Measurements from ENCODE around the gene LHFPL2.

Gene LHFPL2

DNA sequence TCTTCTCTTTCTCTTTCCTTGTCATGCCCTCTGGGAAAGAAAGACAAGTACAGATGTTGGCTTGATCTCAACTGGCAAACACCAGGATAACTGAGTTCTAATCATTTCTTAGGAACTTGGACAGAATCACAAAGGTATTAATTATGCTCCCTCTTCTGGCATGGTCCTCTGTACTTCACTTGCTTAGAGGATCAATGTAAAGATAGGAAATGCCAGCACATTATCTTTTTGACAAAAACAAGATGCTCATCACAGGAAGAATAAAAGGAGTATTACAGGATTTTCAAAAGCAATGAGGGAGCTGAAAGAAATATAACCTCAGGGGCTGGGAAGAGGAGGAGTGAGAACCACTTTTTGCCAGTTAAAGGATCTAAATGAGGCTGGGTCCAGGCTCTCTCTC, 70.6 kb downstream of the LHFPL2 start:
- Mint-ChIP-seq H3K27ac (peak overlapping the region; percentile 62), H3K27me3 (no peaks in the 10 kb centered on the region), H3K36me3 (no peaks in the 10 kb centered on the region), H3K4me1 (peaks cover 19% of the 10 kb centered on the region), H3K9me3 (no peaks in the 10 kb centered on the region), H3K4me3 (no peak overlapping the region)
- ATAC-seq (ENCODE audit: low read depth), result no peak
- DNase-seq (ENCODE audit: low spot score in 2 of 2), result no peak

DNA sequence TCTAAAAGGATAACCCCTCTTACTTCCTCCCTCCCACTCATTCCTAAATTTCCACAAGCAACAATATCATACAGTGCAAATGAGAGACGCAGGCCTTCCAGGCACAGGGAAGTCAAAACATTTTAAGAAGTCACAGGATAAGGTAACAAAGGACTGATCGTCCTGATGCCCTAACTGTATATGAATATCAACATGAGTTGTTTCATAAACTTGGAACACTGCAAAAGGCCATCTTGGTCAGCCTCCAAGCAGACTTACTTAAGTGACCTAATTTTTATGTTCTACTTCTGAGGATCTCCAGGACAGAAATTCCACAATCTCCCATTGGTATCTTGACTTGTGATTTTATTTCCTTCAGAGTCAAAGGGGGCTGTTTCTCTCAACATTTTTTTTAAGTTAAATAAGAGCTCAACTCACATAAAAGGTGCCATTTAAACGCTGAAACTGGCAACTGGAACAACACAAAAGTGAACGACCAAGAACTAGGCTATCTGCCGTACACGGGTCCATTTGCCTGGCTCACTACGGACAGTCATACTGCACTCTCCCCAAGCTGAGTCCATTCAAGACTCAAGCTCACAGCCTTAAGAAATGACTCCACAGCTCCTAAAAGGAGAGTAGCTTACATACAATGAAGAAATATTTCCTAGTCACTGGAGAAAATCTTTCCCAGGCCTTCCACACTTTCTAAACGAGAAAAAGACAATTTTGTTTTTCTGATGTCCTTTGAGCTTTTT, 71.3 kb downstream of the LHFPL2 start:
- Mint-ChIP-seq H3K27me3 (no peaks in the 10 kb centered on the region), H3K36me3 (no peaks in the 10 kb centered on the region), H3K4me3 (no peak overlapping the region), H3K9me3 (no peaks in the 10 kb centered on the region), H3K27ac (peak overlapping the region; percentile 80), H3K4me1 (peaks cover 22% of the 10 kb centered on the region)
- no peak for DNase-seq (ENCODE audit: low spot score in 2 of 2)
- ATAC-seq (ENCODE audit: low read depth), result no peak

DNA sequence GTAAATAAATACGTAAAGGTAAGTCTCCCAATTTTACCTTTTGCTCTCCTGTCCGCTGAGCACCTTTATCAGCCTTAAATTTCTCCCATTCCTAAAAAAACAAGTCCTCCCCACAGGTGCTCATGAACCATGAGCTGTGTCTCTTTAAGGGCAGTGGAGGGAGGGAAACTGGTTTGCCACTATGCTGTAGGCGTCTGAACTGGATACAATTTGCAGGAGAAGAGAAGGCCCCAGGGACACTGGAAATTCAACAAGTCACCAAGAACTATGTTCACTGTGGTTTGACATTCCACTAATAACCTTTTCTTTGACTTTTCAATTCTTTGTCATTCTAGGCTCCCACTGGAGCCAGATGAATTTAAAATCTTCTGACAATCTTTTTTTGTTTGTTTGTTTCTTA, 72.2 kb downstream of the LHFPL2 start:
- ATAC-seq (ENCODE audit: low read depth) (no peak), DNase-seq (ENCODE audit: low spot score in 2 of 2) (no peak)
- Mint-ChIP-seq H3K36me3 (no peaks in the 10 kb centered on the region), H3K27me3 (no peaks in the 10 kb centered on the region), H3K4me1 (peaks cover 29% of the 10 kb centered on the region), H3K27ac (peak overlapping the region; percentile 80), H3K9me3 (no peaks in the 10 kb centered on the region), H3K4me3 (no peak overlapping the region)

DNA sequence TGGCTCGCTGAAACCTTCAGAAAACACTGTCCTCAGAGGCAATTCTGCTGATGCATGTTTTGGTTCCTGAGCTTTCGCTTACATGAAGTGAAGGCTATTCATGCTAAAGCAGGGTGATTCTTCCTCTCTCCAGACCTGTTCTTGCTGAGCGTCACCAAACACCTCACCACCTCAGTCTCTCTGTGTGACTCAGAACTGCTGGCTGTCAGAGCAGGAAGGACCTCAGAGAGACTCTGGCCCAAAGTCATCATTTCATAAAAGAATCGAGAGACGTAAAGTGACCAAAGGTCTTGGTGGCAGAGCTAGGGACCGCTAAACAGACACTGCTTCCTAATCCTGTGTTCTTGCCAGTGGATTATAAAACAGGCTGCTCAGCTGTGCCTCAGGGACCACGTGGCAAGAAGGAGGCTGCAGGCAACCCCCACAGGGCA, 73.8 kb downstream of the LHFPL2 start:
- DNase-seq (ENCODE audit: low spot score in 2 of 2) (no peak), ATAC-seq (ENCODE audit: low read depth) (peak; percentile 36)
- Mint-ChIP-seq H3K9me3 (no peaks in the 10 kb centered on the region), H3K4me3 (peak overlapping the region; percentile 49), H3K36me3 (no peaks in the 10 kb centered on the region), H3K4me1 (peaks cover 29% of the 10 kb centered on the region), H3K27me3 (no peaks in the 10 kb centered on the region), H3K27ac (peak overlapping the region; percentile 86)

DNA sequence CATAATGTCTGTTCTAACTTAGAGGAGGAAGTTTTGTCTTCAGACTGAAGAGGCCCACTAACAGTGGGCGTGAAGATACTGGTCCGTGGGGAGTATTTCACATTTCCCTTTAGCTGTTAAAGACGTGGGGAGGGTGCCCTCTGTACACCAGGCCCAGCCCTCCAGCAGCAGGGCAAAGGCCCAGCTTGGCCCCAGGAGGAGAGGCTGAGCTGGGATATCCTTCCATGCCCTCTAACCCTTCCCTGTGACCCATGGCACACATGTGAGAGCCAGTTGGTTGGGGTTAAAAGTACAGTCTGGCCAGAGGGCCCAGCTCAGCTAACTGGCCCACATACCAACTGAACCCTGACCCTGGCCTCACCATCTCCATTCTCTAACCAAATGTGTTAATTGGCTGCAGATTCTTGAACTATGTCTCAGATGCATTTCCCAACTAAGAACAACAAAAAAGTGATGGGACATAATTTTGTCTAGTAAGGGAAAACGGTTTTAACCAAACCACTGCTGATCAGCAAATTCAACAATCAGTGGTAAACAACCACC, 74.4 kb downstream of the LHFPL2 start:
- Mint-ChIP-seq H3K9me3 (no peaks in the 10 kb centered on the region), H3K4me3 (peak overlapping the region; percentile 18), H3K4me1 (peaks cover 29% of the 10 kb centered on the region), H3K27me3 (no peaks in the 10 kb centered on the region), H3K27ac (peak overlapping the region; percentile 86), H3K36me3 (no peaks in the 10 kb centered on the region)
- peak; percentile 91 for ATAC-seq (ENCODE audit: low read depth)
- DNase-seq (ENCODE audit: low spot score in 2 of 2), result no peak

DNA sequence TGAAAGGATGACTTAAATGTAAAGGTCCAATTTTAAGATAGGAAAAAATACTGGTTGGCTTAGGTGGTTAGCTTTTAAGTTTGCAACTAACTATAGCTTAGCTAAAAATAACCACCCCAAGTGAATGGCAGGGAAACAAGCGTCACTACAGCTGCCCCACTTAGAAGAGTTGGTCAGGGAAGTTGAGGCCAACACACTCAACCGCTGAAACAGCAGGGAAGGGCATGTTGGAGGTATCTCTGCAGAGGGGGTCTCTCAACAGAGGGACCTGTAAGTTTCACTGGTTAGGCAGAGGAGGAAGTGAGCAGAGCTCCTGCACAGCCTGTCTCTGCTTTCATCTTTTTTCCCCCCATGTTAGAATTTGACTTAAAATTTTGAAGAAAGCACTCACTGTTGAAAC, 75.3 kb downstream of the LHFPL2 start:
- H3K9me3 Mint-ChIP-seq, result no peaks in the 10 kb centered on the region
- peaks cover 31% of the 10 kb centered on the region for H3K4me1 Mint-ChIP-seq
- peak overlapping the region; percentile 41 for H3K27ac Mint-ChIP-seq
- no peaks in the 10 kb centered on the region for H3K36me3 Mint-ChIP-seq
- H3K27me3 Mint-ChIP-seq, result no peaks in the 10 kb centered on the region
- ATAC-seq (ENCODE audit: low read depth), result peak; percentile 53
- no peak for DNase-seq (ENCODE audit: low spot score in 2 of 2)
- H3K4me3 Mint-ChIP-seq, result peak overlapping the region; percentile 18

DNA sequence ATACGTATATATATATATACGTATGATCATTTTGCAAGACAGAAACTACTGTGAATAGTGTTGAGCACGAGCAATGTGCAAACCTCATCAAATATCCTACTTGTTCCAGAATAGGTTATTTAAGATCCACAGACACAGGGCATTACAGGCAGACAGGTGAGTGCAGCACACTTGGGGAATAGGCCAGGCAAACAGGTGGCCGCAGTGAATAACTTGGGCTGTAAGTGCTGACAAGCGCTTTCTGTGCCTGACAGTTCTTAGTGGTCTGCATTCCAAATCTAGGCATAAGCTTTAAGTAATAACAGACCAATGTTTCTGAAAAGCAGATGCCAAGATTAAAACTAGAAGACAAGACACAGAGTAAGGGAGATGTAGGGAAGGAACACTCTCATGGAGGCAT, 77.9 kb downstream of the LHFPL2 start:
- no peak for DNase-seq (ENCODE audit: low spot score in 2 of 2)
- Mint-ChIP-seq H3K9me3 (no peaks in the 10 kb centered on the region), H3K4me1 (peaks cover 27% of the 10 kb centered on the region), H3K27me3 (no peaks in the 10 kb centered on the region), H3K36me3 (no peaks in the 10 kb centered on the region), H3K4me3 (no peak overlapping the region), H3K27ac (no peak overlapping the region)
- ATAC-seq (ENCODE audit: low read depth), result no peak

DNA sequence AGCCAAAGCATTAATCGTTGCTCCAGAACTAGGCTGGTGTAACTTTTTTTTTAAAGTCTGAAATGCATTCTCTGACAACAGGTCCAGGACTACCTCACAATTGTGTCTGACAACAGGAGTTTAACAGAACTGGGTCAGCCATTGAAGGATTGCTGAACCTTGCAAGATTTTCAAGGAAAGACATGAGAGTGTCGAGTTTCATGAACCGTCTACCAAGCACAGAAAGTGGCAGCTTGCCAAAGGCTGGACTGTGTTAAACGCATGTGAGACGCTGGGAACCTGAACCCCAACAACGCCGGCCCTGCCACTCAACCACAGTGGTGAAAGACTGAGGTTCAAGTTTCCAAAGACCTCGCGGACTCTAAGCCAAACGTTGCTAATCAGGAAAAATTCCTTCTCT, 79.1 kb downstream of the LHFPL2 start:
- H3K9me3 Mint-ChIP-seq, result no peaks in the 10 kb centered on the region
- H3K27ac Mint-ChIP-seq, result no peak overlapping the region
- no peak overlapping the region for H3K4me3 Mint-ChIP-seq
- ATAC-seq (ENCODE audit: low read depth) (no peak), DNase-seq (ENCODE audit: low spot score in 2 of 2) (no peak)
- peaks cover 2% of the 10 kb centered on the region for H3K36me3 Mint-ChIP-seq
- H3K4me1 Mint-ChIP-seq, result peaks cover 25% of the 10 kb centered on the region
- no peaks in the 10 kb centered on the region for H3K27me3 Mint-ChIP-seq

DNA sequence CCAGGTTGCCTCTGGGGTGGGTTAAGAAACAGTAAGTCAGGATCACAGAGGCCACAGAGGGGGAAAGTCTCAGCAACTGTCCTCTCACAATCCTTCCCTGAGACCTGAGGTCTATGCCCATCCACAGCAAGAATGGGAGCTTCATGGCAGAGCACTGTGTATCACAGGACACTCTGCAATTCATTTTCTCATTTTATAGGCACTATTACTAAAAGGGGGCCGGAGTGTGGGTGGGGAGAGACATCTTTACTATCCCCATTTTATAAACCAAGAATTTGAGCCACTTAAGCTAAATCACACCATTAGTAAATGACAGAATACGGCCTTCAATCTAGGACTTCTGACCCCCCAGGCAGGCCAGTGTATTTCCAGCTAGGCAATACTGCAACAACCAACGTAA, 79.9 kb downstream of the LHFPL2 start:
- H3K36me3 Mint-ChIP-seq, result peaks cover 4% of the 10 kb centered on the region
- DNase-seq (ENCODE audit: low spot score in 2 of 2), result no peak
- H3K9me3 Mint-ChIP-seq, result no peaks in the 10 kb centered on the region
- no peaks in the 10 kb centered on the region for H3K27me3 Mint-ChIP-seq
- no peak overlapping the region for H3K27ac Mint-ChIP-seq
- peaks cover 19% of the 10 kb centered on the region for H3K4me1 Mint-ChIP-seq
- no peak overlapping the region for H3K4me3 Mint-ChIP-seq
- ATAC-seq (ENCODE audit: low read depth), result no peak

DNA sequence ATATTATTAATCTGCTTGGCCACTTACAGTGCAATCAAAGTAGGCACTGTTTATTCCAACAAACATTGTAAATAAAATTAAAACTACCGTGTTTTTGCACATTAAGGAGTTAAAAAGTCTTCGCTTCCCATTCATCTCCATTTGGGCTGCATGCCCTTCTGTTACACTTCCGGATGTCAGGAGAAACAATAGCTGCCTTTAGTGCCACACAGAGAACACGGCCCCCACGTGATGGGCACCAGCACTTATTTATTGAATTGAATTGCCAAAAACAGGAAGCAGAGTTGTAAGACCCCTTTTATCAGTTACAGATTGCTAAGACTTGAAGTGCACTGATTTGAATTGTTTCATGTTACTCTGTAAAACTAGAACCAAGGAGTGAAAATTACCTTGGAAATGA, 80.4 kb downstream of the LHFPL2 start:
- DNase-seq (ENCODE audit: low spot score in 2 of 2) (no peak), ATAC-seq (ENCODE audit: low read depth) (no peak)
- H3K27me3 Mint-ChIP-seq, result no peaks in the 10 kb centered on the region
- no peak overlapping the region for H3K4me3 Mint-ChIP-seq
- no peak overlapping the region for H3K27ac Mint-ChIP-seq
- H3K4me1 Mint-ChIP-seq, result peaks cover 16% of the 10 kb centered on the region
- no peaks in the 10 kb centered on the region for H3K9me3 Mint-ChIP-seq
- H3K36me3 Mint-ChIP-seq, result peaks cover 4% of the 10 kb centered on the region

DNA sequence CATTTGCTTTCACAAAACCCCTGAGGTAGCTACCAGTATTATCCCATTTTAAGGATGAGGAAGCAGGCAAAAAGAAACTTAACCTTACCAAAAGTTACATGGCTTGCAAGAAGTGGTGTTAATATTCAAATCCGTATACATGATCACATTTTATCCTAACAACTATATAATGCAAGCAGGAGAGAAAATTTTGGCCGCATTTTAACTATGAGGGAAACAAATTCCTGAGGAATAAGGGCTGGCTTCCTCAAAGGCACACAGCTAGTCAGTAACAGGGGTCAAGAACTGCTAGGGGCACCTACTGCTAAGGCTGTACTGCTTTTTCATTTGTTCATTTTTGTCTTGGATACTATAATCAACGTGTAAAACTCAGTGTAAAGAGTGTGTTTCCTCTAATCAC, 81.0 kb downstream of the LHFPL2 start:
- Mint-ChIP-seq H3K27me3 (no peaks in the 10 kb centered on the region), H3K4me3 (no peak overlapping the region), H3K4me1 (peaks cover 11% of the 10 kb centered on the region), H3K27ac (no peak overlapping the region), H3K9me3 (no peaks in the 10 kb centered on the region), H3K36me3 (peaks cover 4% of the 10 kb centered on the region)
- DNase-seq (ENCODE audit: low spot score in 2 of 2) (no peak), ATAC-seq (ENCODE audit: low read depth) (no peak)

DNA sequence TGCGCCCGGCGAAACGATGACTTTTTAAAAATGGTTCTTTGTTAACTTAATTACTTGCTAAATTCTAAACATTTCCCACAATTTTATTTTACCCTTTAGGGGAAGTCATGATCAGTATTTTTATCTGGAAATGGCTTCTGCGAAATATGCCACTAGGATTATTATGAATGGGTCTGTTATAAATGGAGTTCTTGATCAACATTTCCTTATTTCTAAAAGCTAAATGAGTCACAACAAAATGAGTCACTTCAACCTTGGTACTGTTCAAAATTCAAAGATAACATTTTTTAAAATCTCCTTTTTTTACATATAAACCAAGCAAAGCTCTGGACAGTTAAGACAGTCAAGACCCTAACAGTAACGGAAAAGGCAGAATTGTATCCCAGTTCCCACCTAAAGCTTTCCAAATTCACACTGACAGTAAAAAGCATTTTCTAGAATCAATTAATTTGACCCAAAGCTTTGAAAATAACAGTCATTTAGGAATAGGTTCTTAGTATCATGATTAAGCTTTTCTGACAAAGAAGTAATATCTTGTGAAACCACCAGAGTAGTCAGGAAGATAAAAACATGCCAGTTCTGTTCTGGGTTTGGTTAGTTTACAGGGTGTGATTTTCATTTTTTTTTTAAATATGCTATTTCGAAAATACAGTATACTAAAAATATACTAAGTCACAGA, 81.7 kb downstream of the LHFPL2 start:
- Mint-ChIP-seq H3K27ac (no peak overlapping the region), H3K9me3 (no peaks in the 10 kb centered on the region), H3K27me3 (no peaks in the 10 kb centered on the region), H3K36me3 (peaks cover 4% of the 10 kb centered on the region), H3K4me1 (peaks cover 8% of the 10 kb centered on the region), H3K4me3 (no peak overlapping the region)
- ATAC-seq (ENCODE audit: low read depth) (no peak), DNase-seq (ENCODE audit: low spot score in 2 of 2) (no peak)

DNA sequence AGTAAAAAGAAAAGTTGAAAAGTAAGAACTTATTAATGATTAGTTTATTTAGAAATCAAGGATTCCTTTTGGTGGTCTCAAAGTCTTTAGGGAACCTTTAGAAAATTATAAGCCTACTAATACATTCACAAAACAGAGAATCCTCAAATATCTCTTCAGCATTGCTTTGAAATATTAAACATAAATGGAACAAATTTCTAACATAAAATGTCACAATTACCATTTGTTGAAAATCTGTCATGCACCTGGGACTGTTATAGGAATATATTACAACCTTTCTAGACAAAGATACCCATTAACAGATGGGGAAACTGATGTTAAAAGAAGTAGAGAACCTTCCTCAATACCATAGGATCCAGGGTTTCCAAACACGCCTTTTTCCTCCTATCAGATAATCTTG, 83.2 kb downstream of the LHFPL2 start:
- DNase-seq (ENCODE audit: low spot score in 2 of 2) (no peak), ATAC-seq (ENCODE audit: low read depth) (no peak)
- Mint-ChIP-seq H3K4me3 (no peak overlapping the region), H3K27me3 (no peaks in the 10 kb centered on the region), H3K27ac (no peak overlapping the region), H3K4me1 (peaks cover 4% of the 10 kb centered on the region), H3K9me3 (no peaks in the 10 kb centered on the region), H3K36me3 (peaks cover 7% of the 10 kb centered on the region)

DNA sequence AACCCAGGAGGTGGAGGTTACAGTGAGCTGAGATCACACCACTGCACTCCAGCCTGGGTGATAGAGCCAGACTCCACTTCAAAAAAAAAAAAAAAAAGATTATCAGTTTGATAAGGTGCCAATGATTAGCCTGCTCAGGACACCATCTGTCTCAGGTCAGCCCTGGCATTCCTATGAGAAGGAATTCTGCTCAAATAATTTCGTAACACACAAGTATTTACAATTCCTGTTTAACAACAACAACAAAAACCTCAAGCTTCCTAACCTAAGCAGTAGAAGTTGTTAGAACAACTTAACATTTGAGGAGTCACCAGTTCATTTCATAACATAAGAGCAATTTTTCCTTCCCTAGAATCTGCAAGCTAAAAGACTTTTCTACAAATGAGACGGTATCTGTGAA, 85.0 kb downstream of the LHFPL2 start:
- H3K27me3 Mint-ChIP-seq, result no peaks in the 10 kb centered on the region
- no peak overlapping the region for H3K27ac Mint-ChIP-seq
- H3K36me3 Mint-ChIP-seq, result peaks cover 15% of the 10 kb centered on the region
- no peak overlapping the region for H3K4me3 Mint-ChIP-seq
- DNase-seq (ENCODE audit: low spot score in 2 of 2) (no peak), ATAC-seq (ENCODE audit: low read depth) (no peak)
- H3K9me3 Mint-ChIP-seq, result no peaks in the 10 kb centered on the region
- H3K4me1 Mint-ChIP-seq, result peaks cover 6% of the 10 kb centered on the region

All from memory B cell (primary cell).